Measurements from ENCODE around the gene C22orf39.

Gene C22orf39

GRCh38 chr22:19430890-19431541 is 16.5 kb downstream of the C22orf39 start:
- ChIA-PET POLR2A (interaction anchor here (0.9 to 1.0 kb wide), 2 partner anchors 15 to 21 kb away, joined by 3 to 4 read pairs; no protein-coding TSS in a partner anchor), CTCF (interaction anchor here (0.7 to 1.7 kb wide), 3 partner anchors 16 to 201 kb away, joined by 3 to 4 read pairs (median 3); partner anchors contain the start of gene C22orf39)
- peak; percentile 22 to 41 (median 29) for DNase-seq
- H3K4me1 ChIP-seq (ENCODE audit: control extremely low read depth in 1 of 4, control insufficient read depth in 4 of 4, insufficient read depth in 4 of 4, low read length in 3 of 4): peaks cover 19 to 36% (median 34%) of the 10 kb centered on the region in 4 experiments
- WGBS (ENCODE audit: insufficient coverage): under 1% methylated on average over 47 of the region's 53 CpGs
- H3K27ac ChIP-seq (ENCODE audit: insufficient read depth in 1 of 2, low read depth in 1 of 2, low read length in 2 of 2, poor library complexity in 1 of 2, severe bottlenecking in 2 of 2): peak overlapping the region; percentile 40 to 86
- peaks cover 3 to 23% (median 15%) of the 10 kb centered on the region in 4 experiments for H3K36me3 ChIP-seq (ENCODE audit: control insufficient read depth in 4 of 4, insufficient read depth in 4 of 4, low read length in 3 of 4)
- no peaks in the 10 kb centered on the region for H3K27me3 ChIP-seq (replicated peaks in 2 of 5; ENCODE audit: control insufficient read depth in 4 of 5, insufficient read depth in 5 of 5, low read length in 4 of 5)
- peak overlapping the region; percentile 77 to 95 (median 83) for H3K4me3 ChIP-seq (ENCODE audit: control insufficient read depth in 1 of 7, extremely low read depth in 1 of 7, insufficient read depth in 4 of 7, low read depth in 2 of 7, low read length in 6 of 7)
- no peaks in the 10 kb centered on the region for H3K9me3 ChIP-seq (ENCODE audit: control extremely low read depth in 1 of 5, control insufficient read depth in 4 of 5, insufficient read depth in 2 of 5, low read depth in 1 of 5, low read length in 4 of 5)

GRCh38 chr22:19429950-19430889 is 17.3 kb downstream of the C22orf39 start:
- H3K4me1 ChIP-seq (ENCODE audit: control extremely low read depth in 1 of 4, control insufficient read depth in 4 of 4, insufficient read depth in 4 of 4, low read length in 3 of 4): peaks cover 19 to 36% (median 34%) of the 10 kb centered on the region in 4 experiments
- no peaks in the 10 kb centered on the region for H3K27me3 ChIP-seq (replicated peaks in 2 of 5; ENCODE audit: control insufficient read depth in 4 of 5, insufficient read depth in 5 of 5, low read length in 4 of 5)
- H3K4me3 ChIP-seq (ENCODE audit: control insufficient read depth in 1 of 7, extremely low read depth in 1 of 7, insufficient read depth in 4 of 7, low read depth in 2 of 7, low read length in 6 of 7): peak overlapping the region; percentile 77 to 95 (median 83)
- no peaks in the 10 kb centered on the region for H3K9me3 ChIP-seq (ENCODE audit: control extremely low read depth in 1 of 5, control insufficient read depth in 4 of 5, insufficient read depth in 2 of 5, low read depth in 1 of 5, low read length in 4 of 5)
- peak; percentile 14 to 59 (median 43) for DNase-seq
- ChIA-PET POLR2A (no interaction called here), CTCF (interaction anchor here (1.7 kb wide), 1 partner anchor 202 kb away, joined by 3 read pairs; no protein-coding TSS in a partner anchor)
- 13% methylated on average over 6 of the region's 12 CpGs for WGBS (ENCODE audit: insufficient coverage)
- H3K36me3 ChIP-seq (ENCODE audit: control insufficient read depth in 4 of 4, insufficient read depth in 4 of 4, low read length in 3 of 4): peaks cover under 1 to 20% (median 8%) of the 10 kb centered on the region in 4 experiments
- H3K27ac ChIP-seq (ENCODE audit: insufficient read depth in 1 of 2, low read depth in 1 of 2, low read length in 2 of 2, poor library complexity in 1 of 2, severe bottlenecking in 2 of 2): peak overlapping the region; percentile 40 to 86

- no peaks in the 10 kb centered on the region for H3K9me3 ChIP-seq (ENCODE audit: control extremely low read depth in 1 of 5, control insufficient read depth in 4 of 5, insufficient read depth in 2 of 5, low read depth in 1 of 5, low read length in 4 of 5)
- DNase-seq: no peak
- peaks cover 13 to 25% (median 20%) of the 10 kb centered on the region in 4 experiments for H3K4me1 ChIP-seq (ENCODE audit: control extremely low read depth in 1 of 4, control insufficient read depth in 4 of 4, insufficient read depth in 4 of 4, low read length in 3 of 4)
- ChIA-PET CTCF (interaction anchor here (0.7 kb wide), 1 partner anchor 8 kb away, joined by 4 read pairs; no protein-coding TSS in a partner anchor), POLR2A (no interaction called here)
- no peak overlapping the region for H3K4me3 ChIP-seq (ENCODE audit: control insufficient read depth in 1 of 7, extremely low read depth in 1 of 7, insufficient read depth in 4 of 7, low read depth in 2 of 7, low read length in 6 of 7)
- no peak overlapping the region for H3K27ac ChIP-seq (ENCODE audit: insufficient read depth in 1 of 2, low read depth in 1 of 2, low read length in 2 of 2, poor library complexity in 1 of 2, severe bottlenecking in 2 of 2)
- 100% methylated on average over 1 of the region's 3 CpGs for WGBS (ENCODE audit: insufficient coverage)
- no peaks in the 10 kb centered on the region for H3K27me3 ChIP-seq (replicated peaks in 2 of 5; ENCODE audit: control insufficient read depth in 4 of 5, insufficient read depth in 5 of 5, low read length in 4 of 5)
- H3K36me3 ChIP-seq (ENCODE audit: control insufficient read depth in 4 of 4, insufficient read depth in 4 of 4, low read length in 3 of 4): peaks cover 0 to 20% (median 2%) of the 10 kb centered on the region in 4 experiments
Measured at GRCh38 chr22:19424186-19424500, 23.4 kb downstream of the C22orf39 start.

GRCh38 chr22:19422440-19423301 is 24.8 kb downstream of the C22orf39 start:
- Histone ChIP-seq H3K36me3 (ENCODE audit: control insufficient read depth in 4 of 4, insufficient read depth in 4 of 4, low read length in 3 of 4) (peaks cover 0 to 20% (median 2%) of the 10 kb centered on the region in 4 experiments), H3K27me3 (replicated peaks in 2 of 5; ENCODE audit: control insufficient read depth in 4 of 5, insufficient read depth in 5 of 5, low read length in 4 of 5) (no peaks in the 10 kb centered on the region), H3K4me1 (ENCODE audit: control extremely low read depth in 1 of 4, control insufficient read depth in 4 of 4, insufficient read depth in 4 of 4, low read length in 3 of 4) (peaks cover 7 to 24% (median 13%) of the 10 kb centered on the region in 4 experiments), H3K9me3 (ENCODE audit: control extremely low read depth in 1 of 5, control insufficient read depth in 4 of 5, insufficient read depth in 2 of 5, low read depth in 1 of 5, low read length in 4 of 5) (no peaks in the 10 kb centered on the region), H3K4me3 (ENCODE audit: control insufficient read depth in 1 of 7, extremely low read depth in 1 of 7, insufficient read depth in 4 of 7, low read depth in 2 of 7, low read length in 6 of 7) (no peak overlapping the region), H3K27ac (ENCODE audit: insufficient read depth in 1 of 2, low read depth in 1 of 2, low read length in 2 of 2, poor library complexity in 1 of 2, severe bottlenecking in 2 of 2) (peak overlapping the region in 1 of 2 experiments; percentile 6)
- WGBS (ENCODE audit: insufficient coverage): 98% methylated on average over 10 of the region's 11 CpGs
- ChIA-PET CTCF (interaction anchor here (0.6 to 1.3 kb wide), 2 partner anchors 12 to 278 kb away, joined by 4 read pairs; partner anchors contain the start of gene ESS2), POLR2A (no interaction called here)
- no peak for DNase-seq

- no peaks in the 10 kb centered on the region for H3K9me3 ChIP-seq (ENCODE audit: control extremely low read depth in 1 of 5, control insufficient read depth in 4 of 5, insufficient read depth in 2 of 5, low read depth in 1 of 5, low read length in 4 of 5)
- 100% methylated on average over 1 of the region's 6 CpGs for WGBS (ENCODE audit: insufficient coverage)
- POLR2A ChIA-PET: no interaction called here
- no peak overlapping the region for H3K27ac ChIP-seq (ENCODE audit: insufficient read depth in 1 of 2, low read depth in 1 of 2, low read length in 2 of 2, poor library complexity in 1 of 2, severe bottlenecking in 2 of 2)
- H3K4me3 ChIP-seq (ENCODE audit: control insufficient read depth in 1 of 7, extremely low read depth in 1 of 7, insufficient read depth in 4 of 7, low read depth in 2 of 7, low read length in 6 of 7): no peak overlapping the region
- peaks cover 7 to 18% (median 13%) of the 10 kb centered on the region in 4 experiments for H3K4me1 ChIP-seq (ENCODE audit: control extremely low read depth in 1 of 4, control insufficient read depth in 4 of 4, insufficient read depth in 4 of 4, low read length in 3 of 4)
- CTCF ChIA-PET: interaction anchor here (1.1 kb wide), 1 partner anchor 9 kb away, joined by 6 read pairs; no protein-coding TSS in a partner anchor
- H3K36me3 ChIP-seq (ENCODE audit: control insufficient read depth in 4 of 4, insufficient read depth in 4 of 4, low read length in 3 of 4): peaks cover 0 to 9% (median 3%) of the 10 kb centered on the region in 4 experiments
- no peaks in the 10 kb centered on the region for H3K27me3 ChIP-seq (replicated peaks in 2 of 5; ENCODE audit: control insufficient read depth in 4 of 5, insufficient read depth in 5 of 5, low read length in 4 of 5)
- no peak for DNase-seq
Measured at GRCh38 chr22:19420321-19420720, 27.2 kb downstream of the C22orf39 start.

- H3K36me3 ChIP-seq (ENCODE audit: control insufficient read depth in 4 of 4, insufficient read depth in 4 of 4, low read length in 3 of 4): peaks cover 0 to 4% (median 3%) of the 10 kb centered on the region in 4 experiments
- CTCF ChIA-PET: no interaction called here
- H3K27ac ChIP-seq (ENCODE audit: insufficient read depth in 1 of 2, low read depth in 1 of 2, low read length in 2 of 2, poor library complexity in 1 of 2, severe bottlenecking in 2 of 2): peak overlapping the region in 1 of 2 experiments; percentile 70
- 60% methylated on average over 1 of the region's 5 CpGs for WGBS (ENCODE audit: insufficient coverage)
- H3K9me3 ChIP-seq (ENCODE audit: control extremely low read depth in 1 of 5, control insufficient read depth in 4 of 5, insufficient read depth in 2 of 5, low read depth in 1 of 5, low read length in 4 of 5): no peaks in the 10 kb centered on the region
- POLR2A ChIA-PET: no interaction called here
- DNase-seq: peak; percentile 23 to 84 (median 66)
- H3K4me1 ChIP-seq (ENCODE audit: control extremely low read depth in 1 of 4, control insufficient read depth in 4 of 4, insufficient read depth in 4 of 4, low read length in 3 of 4): peaks cover 7 to 18% (median 13%) of the 10 kb centered on the region in 4 experiments
- H3K4me3 ChIP-seq (ENCODE audit: control insufficient read depth in 1 of 7, extremely low read depth in 1 of 7, insufficient read depth in 4 of 7, low read depth in 2 of 7, low read length in 6 of 7): no peak overlapping the region
- no peaks in the 10 kb centered on the region for H3K27me3 ChIP-seq (replicated peaks in 2 of 5; ENCODE audit: control insufficient read depth in 4 of 5, insufficient read depth in 5 of 5, low read length in 4 of 5)
Measured at GRCh38 chr22:19419464-19420178, 27.9 kb downstream of the C22orf39 start.
